H4 (cell line): ENCODE results near the gene ADGRB2. TPM values are rescaled to one million over a fixed set of nuclear protein-coding genes. Genes with fewer than 3 reads are reported as not detected.

Experiments used
- DNase-seq: peaks from one replicate; pipeline ENCODE4 v3.0.0-alpha.2; 2015; ENCODE audit warnings: low spot score
- total RNA-seq: library from RNA; depleted of rRNA; stranded (reverse); fragments of >200 nt; shearing (Covaris generic); gene quantifications from 2 replicates; pipeline ENCODE4 v1.2.3, GENCODE V29; 2014

ADGRB2 gene
- total RNA-seq, 1 experiment from 2014 or later = 3.5 TPM

DNA sequence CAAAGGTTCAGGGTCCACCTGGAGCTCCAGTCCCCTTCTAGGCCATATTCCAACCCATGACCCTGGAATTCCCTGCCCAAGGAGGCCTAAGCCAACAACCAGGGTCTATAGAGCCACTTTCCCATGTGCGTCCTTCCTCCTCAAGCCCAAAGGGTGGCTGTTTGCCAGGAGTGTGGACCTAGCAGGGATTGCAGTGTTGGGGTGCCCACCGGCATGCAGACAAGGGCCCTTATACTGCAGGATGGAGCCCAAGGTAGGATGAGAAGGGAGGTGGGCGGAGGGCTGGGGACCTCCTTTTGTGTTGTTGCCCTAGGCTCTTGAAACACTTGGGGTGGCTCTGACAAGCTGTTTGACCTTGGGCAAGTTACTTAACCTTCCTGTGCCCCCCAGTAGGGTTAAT, 19.7 kb upstream of the ADGRB2 start:
- no peak for DNase-seq

DNA sequence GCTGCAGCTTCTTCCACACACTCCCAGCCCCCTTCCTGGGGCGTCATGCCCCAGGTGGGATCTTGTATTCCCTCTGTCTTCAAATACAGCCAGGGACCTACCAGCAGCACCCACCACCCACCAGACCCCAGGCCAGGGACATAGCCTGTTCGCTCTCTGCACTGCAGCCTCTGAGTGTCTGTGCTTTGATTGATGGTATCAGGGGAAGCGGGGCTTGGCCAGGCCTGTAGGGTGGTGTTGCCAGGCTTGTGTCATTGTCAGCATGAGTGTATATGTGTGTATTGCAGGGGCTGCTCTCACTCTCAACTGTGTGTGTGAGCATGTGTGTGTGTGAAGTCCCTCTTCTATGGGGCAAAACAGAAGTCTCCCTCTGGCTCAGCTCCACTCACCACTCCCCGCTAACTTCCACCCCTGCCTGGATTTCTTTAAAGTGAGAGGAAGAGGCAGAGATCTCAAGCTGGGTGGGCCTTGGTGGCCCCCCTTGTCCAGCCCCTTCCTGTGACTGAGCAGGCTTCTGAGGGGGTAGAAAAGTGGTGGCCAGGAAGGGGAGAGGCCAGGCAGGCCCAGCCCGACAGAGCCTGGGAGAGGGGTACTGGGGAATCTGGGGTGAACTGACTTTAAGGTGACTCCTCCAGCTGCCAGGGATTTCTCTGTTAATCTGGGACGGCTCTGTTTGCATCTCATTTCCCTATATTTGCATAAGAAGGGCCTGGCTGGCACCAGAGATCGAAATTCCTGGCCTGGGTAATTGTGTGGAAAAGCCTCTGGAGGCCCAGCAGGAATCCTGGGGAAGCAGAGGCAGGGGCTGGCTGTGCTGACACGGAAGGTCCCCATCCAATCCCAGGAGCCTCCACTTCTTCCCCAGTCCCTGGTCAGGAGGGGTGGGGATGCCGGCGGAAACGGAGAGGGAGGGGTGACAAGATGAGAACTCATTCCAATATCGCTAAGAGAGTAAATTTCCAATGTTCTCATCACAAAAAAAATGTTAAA, 18.6 kb upstream of the ADGRB2 start:
- DNase-seq = no peak

- DNase-seq = no peak
These were observed 17.7 kb upstream of the ADGRB2 start for GRCh38 chr1:31781756-31782371.

DNA sequence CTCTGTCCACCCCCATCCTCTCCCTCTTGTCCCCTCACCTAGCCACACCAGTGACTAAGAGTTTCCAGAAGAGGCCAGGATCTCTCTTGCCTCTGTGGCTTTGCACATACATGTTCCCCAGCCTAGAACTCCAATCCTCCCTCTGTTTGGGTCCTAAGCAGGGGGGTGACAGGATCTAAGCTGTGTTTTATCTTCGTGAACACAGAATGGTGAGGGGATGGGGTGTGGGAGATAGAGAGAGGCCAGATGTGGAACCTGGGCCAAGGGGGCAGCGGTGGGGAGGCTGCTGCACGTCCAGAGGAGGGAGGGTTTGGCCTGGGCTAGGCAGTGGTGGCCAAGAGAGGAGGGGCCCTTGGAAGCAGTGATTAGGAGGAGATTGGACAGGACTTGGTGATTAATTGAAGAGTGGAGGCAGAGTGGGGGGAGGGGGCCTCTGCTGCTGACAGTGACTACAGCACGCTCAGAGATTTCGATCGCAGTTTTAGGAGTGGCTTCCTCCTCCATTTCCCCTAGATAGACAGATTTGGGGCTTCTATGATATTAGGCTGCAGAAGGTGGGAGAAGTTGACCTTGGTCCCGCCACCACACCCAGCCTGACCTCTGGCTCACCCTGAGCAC, 17.1 kb upstream of the ADGRB2 start:
- DNase-seq = no peak

DNA sequence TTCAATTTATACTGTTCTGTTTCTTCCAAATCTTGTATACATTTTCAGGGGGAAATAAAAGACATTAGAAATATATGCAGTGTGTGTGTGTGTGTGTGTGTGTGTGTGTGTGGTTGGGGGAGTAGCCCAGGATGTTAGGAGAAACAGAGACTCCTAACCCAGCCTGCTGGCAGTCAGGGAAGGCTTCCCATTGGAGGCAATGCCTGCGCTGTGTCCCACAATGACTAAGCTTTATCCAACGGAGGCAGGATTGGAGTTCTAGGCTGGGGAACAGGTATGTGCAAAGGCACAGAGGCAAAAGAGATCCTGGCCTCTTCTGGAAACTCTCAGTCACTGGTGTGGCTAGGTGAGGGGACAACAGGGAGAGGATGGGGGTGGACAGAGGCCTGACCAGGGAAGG, 16.5 kb upstream of the ADGRB2 start:
- peak; percentile 48 for DNase-seq

DNA sequence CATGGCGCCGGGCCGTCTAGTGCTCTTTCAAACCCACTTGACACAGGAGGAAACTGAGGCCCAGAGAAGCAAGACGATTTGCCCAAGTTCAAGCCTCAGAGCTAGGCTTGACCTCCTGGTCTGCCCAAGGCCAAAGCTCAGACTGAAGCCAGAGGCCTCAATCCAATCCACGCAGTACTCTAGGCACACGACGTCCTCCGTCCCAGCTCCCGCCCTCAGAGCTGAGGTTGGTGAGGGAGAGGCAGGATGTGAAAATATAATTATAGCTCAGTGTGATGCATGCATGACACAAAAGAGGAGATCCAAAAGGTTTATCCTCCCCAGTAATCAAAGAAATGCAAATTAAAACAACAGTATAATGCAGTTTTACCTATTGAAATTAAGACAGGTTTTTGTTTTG, 15.5 kb upstream of the ADGRB2 start:
- DNase-seq = no peak

DNA sequence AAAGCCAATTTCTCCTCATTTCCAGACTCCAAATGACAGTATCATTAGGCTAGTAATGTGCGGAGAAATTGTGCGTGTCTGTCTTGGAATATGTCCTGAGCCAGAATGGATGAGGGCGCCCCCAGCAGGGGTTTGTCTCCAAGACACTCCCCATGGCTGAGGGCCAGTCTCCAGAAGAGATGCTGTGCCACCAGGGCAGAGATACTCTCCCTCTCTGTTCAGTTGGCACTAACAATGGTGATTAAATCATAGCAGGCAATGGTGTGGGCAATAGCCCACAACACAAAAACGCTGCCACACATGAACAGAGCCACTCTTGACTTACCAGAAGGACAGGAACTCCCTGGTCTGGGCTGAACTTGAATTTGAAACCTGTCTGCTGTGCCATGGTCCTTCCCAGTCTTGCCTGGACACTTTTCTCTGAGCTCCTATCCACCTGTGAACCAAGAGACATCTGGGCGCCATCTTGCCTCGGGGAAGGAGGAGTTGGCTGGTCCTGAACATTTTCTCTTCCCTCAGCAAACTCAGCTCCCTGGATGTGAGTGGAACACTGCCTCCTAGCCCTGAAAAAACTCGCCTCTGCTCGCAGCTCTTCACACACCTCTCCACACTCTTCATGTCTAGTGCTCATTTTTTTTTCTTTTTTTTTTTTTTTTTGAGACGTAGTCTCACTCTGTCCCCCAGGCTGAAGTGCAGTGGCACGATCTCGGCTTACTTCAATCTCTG, 14.8 kb upstream of the ADGRB2 start:
- DNase-seq = no peak

- DNase-seq = no peak
These were observed 12.4 kb upstream of the ADGRB2 start for GRCh38 chr1:31776516-31776915.

GRCh38 chr1:31776032-31776431, 11.9 kb upstream of the ADGRB2 start:
- no peak for DNase-seq

DNA sequence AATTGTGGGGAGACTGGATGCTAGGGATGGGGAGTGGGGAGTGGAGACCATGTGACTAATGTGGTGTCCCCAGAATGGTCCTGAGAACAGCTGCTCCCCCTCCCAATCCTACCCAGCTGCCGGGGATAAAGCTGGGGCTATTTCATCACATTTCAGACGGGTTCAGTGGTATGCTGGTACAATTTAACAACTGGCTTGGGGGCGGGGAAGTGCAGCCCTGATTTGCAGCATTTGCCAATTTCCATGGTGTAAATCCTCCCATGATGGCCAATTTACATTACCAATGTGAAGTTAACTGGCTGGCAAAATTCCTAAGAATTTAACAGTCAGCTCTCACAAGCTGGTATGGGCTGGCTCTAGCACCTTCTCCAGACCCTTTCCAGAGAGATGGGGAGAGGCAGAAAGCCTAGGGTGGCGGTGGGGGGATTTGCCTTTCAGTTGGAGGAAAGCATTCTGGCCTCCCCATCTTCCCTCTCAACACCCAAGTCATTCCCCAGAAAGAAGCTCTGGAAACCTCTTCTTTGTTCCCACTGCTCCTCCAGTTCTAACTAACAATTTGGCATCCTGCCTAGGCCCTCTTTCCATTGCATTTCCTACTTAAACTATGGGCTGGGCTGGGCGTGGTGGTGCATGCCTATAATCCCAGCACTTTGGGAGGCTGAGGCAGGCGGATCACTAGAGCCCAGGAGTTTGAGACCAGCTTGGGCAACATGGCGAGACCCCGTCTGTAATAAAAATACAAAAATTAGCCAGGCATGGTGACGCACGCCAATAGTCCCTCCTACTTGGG, 11.3 kb upstream of the ADGRB2 start:
- DNase-seq = no peak

DNA sequence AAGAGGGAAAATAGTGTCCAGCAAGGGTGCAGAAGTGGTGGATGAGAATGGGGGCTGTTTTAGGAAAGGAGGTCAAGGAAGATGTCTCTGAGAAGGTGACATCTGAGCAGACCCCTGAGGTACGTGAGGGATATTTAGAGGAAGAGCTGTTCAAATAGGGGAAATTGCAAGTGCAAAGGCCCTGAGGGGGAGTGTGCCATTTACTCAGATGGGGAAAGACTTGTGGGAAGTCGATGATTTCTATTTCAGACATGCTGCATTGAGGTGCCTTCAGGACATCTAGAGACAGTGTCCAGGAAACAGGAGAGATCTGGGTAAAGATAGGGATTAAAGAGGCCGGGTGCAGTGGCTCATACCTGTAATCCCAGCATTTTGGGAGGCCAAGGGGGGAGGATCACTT, 10.4 kb upstream of the ADGRB2 start:
- no peak for DNase-seq

- DNase-seq = no peak
These were observed 9.7 kb upstream of the ADGRB2 start for GRCh38 chr1:31773861-31774260.

- no peak for DNase-seq
These were observed 8.6 kb upstream of the ADGRB2 start for GRCh38 chr1:31772669-31773248.

- no peak for DNase-seq
These were observed 7.9 kb upstream of the ADGRB2 start for GRCh38 chr1:31771891-31772668.

GRCh38 chr1:31769720-31770390, 5.7 kb upstream of the ADGRB2 start:
- DNase-seq = peak; percentile 38

DNA sequence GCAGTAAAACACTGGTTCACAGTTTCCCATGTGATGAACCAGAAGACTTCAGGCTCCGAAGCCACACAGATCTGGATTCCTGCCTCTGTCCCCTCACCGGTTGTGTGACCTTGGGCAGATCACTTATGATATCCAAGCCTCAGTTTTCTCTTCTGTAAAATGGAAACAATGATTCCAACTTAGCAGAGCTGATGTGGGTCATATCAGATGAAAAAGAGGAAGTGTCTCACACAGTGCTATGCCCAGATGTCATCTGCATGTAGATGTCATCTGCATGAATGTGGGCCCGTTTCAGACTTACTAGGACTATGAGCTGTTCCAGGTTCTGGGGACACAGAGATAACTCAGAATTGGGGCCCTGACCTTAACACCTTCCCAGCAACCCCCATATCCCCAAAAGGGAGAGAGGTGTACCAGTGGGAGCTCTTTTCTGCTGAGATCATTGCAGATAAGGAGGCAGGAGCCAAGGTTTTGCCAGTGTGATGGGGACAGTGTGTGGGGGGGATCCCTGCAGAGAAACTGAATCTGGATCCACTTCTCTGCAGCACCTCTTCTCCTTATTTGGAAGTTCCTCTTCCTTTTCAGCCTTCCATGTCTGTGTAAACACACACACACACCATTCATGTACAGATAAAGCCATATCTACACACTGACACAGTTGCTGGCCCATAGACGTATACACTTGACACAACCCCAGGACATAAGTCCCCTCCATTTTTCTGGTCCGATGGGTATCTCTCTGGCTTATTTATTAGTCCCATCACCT, 5.0 kb upstream of the ADGRB2 start:
- no peak for DNase-seq

DNA sequence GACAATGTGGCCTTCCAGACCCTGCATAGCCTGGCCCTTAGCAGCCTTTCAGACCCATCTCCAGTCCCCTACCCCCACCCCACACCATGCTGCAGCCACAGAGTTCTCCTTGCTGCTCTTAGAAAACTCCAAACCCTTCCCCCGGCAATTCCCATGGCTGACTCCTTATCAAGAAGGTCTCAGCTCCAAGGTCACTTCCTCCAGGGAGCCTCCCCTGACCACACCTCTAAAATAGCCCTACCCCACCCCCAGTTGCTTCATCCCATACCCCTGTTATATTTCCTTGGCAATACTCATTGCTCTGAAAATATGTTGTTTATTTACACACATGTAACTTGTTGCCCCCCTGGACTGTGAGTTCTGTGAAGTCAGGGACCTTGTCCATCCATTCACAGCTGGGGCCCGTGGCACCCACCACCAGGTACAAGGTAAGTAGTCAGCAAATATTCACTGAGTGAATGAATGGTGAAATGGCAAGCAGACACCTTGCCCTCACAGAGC, 4.3 kb upstream of the ADGRB2 start:
- DNase-seq = no peak

DNA sequence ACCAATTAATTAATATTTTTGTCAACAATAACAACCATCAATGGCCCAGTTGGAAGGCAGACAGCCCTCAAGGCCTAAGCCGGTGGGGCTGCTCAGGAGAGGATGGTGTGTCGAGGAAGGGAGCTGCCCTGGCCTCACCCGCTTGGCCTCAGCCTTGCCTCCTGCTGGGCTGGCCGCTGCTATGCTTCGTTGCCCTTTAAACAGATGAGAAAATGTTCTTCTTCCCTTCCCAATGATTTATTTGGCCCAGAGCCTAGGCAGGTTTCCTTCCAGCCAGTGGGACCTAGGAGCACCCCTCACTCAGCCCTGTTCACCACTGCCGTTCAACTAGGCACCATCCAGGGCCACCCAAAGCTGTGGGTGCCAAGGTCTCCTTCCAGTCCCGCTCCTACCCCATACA, 3.1 kb upstream of the ADGRB2 start:
- DNase-seq = no peak

DNA sequence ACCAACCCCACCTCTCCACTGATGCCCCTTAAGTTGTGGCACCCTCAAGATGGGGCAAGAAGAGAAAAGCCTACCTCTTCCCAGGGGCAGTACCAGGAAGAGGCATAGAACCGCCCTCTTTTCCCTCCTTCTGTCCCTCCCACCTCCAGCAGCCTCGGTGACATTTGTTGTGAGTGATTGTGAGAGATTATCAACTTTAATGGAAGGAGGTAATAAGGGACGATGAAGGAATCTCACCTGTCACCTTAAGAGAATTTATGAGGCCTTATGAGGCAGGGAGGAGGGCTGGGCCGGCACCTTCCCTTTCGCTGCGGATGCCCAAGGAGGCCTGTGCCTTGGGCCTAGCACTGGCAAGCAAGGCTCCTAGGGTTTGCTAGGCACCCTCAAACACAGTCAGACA, 1.4 kb upstream of the ADGRB2 start:
- no peak for DNase-seq
